SU-DHL-6 (cell line): ENCODE data around the gene ZMIZ1.

Experiments
- H2AFZ ChIP-seq: fragments of 200-600 bp; sonication (generic); 2 replicates; pipeline ENCODE4 v1.6.1; 2014; ENCODE audit warnings: low read depth, mild to moderate bottlenecking, moderate library complexity, mixed read lengths, antibody characterized with exemption, low read length; ENCODE audit not compliant: severe bottlenecking
- H3F3A ChIP-seq: fragments of 200-600 bp; shearing (Covaris generic); 2 replicates; pipeline ENCODE4 v1.6.0; 2016; ENCODE audit warnings: antibody characterized with exemption, mild to moderate bottlenecking; ENCODE audit not compliant: insufficient read depth
- H3K27ac ChIP-seq: fragments of 200-600 bp; sonication (generic); 2 replicates; pipeline ENCODE4 v1.5.1; 2016; ENCODE audit warnings: low read depth, mild to moderate bottlenecking, low read length, moderate library complexity, mixed read lengths
- H3K27me3 ChIP-seq: fragments of 200-600 bp; sonication (generic), shearing (Covaris generic); 2 replicates; pipeline ENCODE4 v1.6.0; 2014; ENCODE audit warnings: mild to moderate bottlenecking, low read length
- H3K36me3 ChIP-seq: fragments of 200-600 bp; sonication (generic); 2 replicates; pipeline ENCODE4 v1.6.1; 2014; ENCODE audit warnings: mild to moderate bottlenecking, low read length, mixed read lengths
- H3K4me2 ChIP-seq: fragments of 300-600, 200-600 bp; shearing (Covaris generic), sonication (generic); 2 replicates; pipeline ENCODE4 v1.6.0; 2014; ENCODE audit warnings: low read length, low read depth, mild to moderate bottlenecking; ENCODE audit not compliant: poor library complexity, severe bottlenecking
- H3K4me3 ChIP-seq: fragments of 200-600 bp; sonication (generic); 2 replicates; pipeline ENCODE4 v1.5.1; 2014; ENCODE audit warnings: antibody characterized with exemption, low read length, mild to moderate bottlenecking, mixed read lengths; ENCODE audit not compliant: insufficient read depth, poor library complexity, severe bottlenecking
- H3K79me2 ChIP-seq: fragments of 200-600 bp; sonication (generic); 2 replicates; pipeline ENCODE4 v1.6.1; 2014; ENCODE audit warnings: mild to moderate bottlenecking, low read length, moderate library complexity; ENCODE audit not compliant: insufficient read depth
- H3K9ac ChIP-seq: fragments of 200-600 bp; sonication (generic); 2 replicates; pipeline ENCODE4 v1.7.0; 2014; ENCODE audit warnings: mild to moderate bottlenecking, low read length
- H3K9me2 ChIP-seq: fragments of 200-600 bp; sonication (generic); replicated peaks from 2 replicates; pipeline ENCODE4 v1.6.1; 2014; ENCODE audit warnings: low read length; ENCODE audit not compliant: insufficient read depth
- H3K9me3 ChIP-seq: fragments of 200-600 bp; sonication (generic); 2 replicates; pipeline ENCODE4 v1.6.1; 2014; ENCODE audit warnings: low read length, mixed read lengths; ENCODE audit not compliant: insufficient read depth
- H4K20me1 ChIP-seq: fragments of 200-600 bp; sonication (generic); 2 replicates; pipeline ENCODE4 v1.6.1; 2014; ENCODE audit warnings: low read depth, mild to moderate bottlenecking, antibody characterized with exemption, low read length, moderate library complexity, mixed read lengths
- CTCF ChIP-seq: fragments of 200-600 bp; sonication (generic); IDR thresholded peaks from one replicate; pipeline ENCODE4 v1.5.1; 2017; ENCODE audit warnings: antibody characterized with exemption, mild to moderate bottlenecking, low read length, moderate library complexity; ENCODE audit not compliant: insufficient read depth, poor library complexity, severe bottlenecking
- EZH2phosphoT487 ChIP-seq: fragments of 200-600 bp; sonication (generic), shearing (Covaris generic); conservative IDR thresholded peaks from 2 replicates; pipeline ENCODE4 v1.6.1; 2018; ENCODE audit warnings: mild to moderate bottlenecking, antibody characterized with exemption, low read length, moderate library complexity, mixed read lengths

The ZMIZ1 gene

GRCh38 chr10:79088613-79089355, 20.0 kb downstream of the ZMIZ1 start:
- H3K4me3 ChIP-seq, result no peak overlapping the region
- no peak overlapping the region for H2AFZ ChIP-seq
- no peaks in the 10 kb centered on the region for H3F3A ChIP-seq
- H3K4me2 ChIP-seq, result no peak overlapping the region
- no peak overlapping the region for H3K9ac ChIP-seq
- H3K9me3 ChIP-seq, result no peaks in the 10 kb centered on the region
- no peaks in the 10 kb centered on the region for H3K9me2 ChIP-seq
- no peaks in the 10 kb centered on the region for H3K27me3 ChIP-seq
- no peaks in the 10 kb centered on the region for H4K20me1 ChIP-seq
- no peaks in the 10 kb centered on the region for H3K36me3 ChIP-seq
- no peak overlapping the region for H3K27ac ChIP-seq
- TF ChIP-seq EZH2phosphoT487 (no peak), CTCF (no peak)
- no peaks in the 10 kb centered on the region for H3K79me2 ChIP-seq

DNA sequence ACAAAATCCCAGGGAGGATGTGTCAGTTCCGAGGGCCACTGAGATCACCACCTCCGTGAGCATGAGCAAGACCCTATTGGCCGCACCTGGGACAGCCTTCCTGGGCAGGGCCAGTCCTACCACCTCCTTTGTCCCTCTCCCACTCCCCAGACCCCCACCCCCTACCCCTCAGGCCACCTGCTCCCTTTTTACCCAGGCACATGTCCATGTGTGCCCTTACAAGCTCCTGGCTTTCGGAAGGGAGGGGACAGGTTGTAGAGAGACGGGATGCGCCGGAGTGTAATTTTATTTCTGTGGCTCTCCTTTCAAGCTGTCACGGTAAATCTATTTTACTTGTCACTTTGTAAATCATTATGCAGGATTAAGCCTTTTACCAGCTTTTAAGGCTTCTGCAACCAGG, 20.9 kb downstream of the ZMIZ1 start:
- H3F3A ChIP-seq, result no peaks in the 10 kb centered on the region
- no peak overlapping the region for H3K4me2 ChIP-seq
- H3K9me2 ChIP-seq, result no peaks in the 10 kb centered on the region
- TF ChIP-seq CTCF (no peak), EZH2phosphoT487 (no peak)
- H3K27ac ChIP-seq, result no peak overlapping the region
- no peak overlapping the region for H2AFZ ChIP-seq
- no peaks in the 10 kb centered on the region for H3K79me2 ChIP-seq
- H3K9me3 ChIP-seq, result no peaks in the 10 kb centered on the region
- H3K9ac ChIP-seq, result no peak overlapping the region
- no peaks in the 10 kb centered on the region for H4K20me1 ChIP-seq
- H3K36me3 ChIP-seq, result no peaks in the 10 kb centered on the region
- no peaks in the 10 kb centered on the region for H3K27me3 ChIP-seq
- H3K4me3 ChIP-seq, result no peak overlapping the region

GRCh38 chr10:79090134-79090803, 21.5 kb downstream of the ZMIZ1 start:
- Histone ChIP-seq H3F3A (no peaks in the 10 kb centered on the region), H4K20me1 (no peaks in the 10 kb centered on the region), H3K9me2 (no peaks in the 10 kb centered on the region), H3K9me3 (no peaks in the 10 kb centered on the region), H3K27ac (no peak overlapping the region), H3K36me3 (no peaks in the 10 kb centered on the region), H3K4me2 (no peak overlapping the region), H3K79me2 (no peaks in the 10 kb centered on the region), H2AFZ (no peak overlapping the region), H3K27me3 (no peaks in the 10 kb centered on the region), H3K9ac (no peak overlapping the region), H3K4me3 (no peak overlapping the region)
- TF ChIP-seq CTCF, result no peak
- TF ChIP-seq EZH2phosphoT487, result no peak
